ENCODE results near the gene DPH7. TPM values are rescaled to one million over a fixed set of nuclear protein-coding genes. Genes with fewer than 3 reads are reported as not detected.

The DPH7 gene
- total RNA-seq, 1 experiment from 2014 or later = 54.4 TPM

GRCh38 chr9:137558127-137558526 lies 20.6 kb downstream of the DPH7 start:
- POLR2A ChIA-PET = no interaction called here
- Histone ChIP-seq H3K4me3 (replicated peaks in 1 of 2; ENCODE audit: low read depth in 1 of 2, low read length in 2 of 2) (no peak overlapping the region), H3K27ac (ENCODE audit: low read depth, low read length) (no peak overlapping the region), H3K9me2 (ENCODE audit: insufficient read depth) (no peaks in the 10 kb centered on the region), H3K9me3 (ENCODE audit: control insufficient read depth in 1 of 2, insufficient read depth in 1 of 2, low read depth in 1 of 2, low read length in 2 of 2) (no peaks in the 10 kb centered on the region), H3K27me3 (ENCODE audit: insufficient read depth, low read length) (no peaks in the 10 kb centered on the region), H3K9ac (ENCODE audit: low read length) (no peak overlapping the region), H3K79me2 (ENCODE audit: insufficient read depth, low read length) (peaks cover 21% of the 10 kb centered on the region), H4K20me1 (ENCODE audit: insufficient read depth) (peaks cover 8% of the 10 kb centered on the region; the same call in 1 of the 2 replicates), H3K36me3 (ENCODE audit: control insufficient read depth in 1 of 2, insufficient read depth in 2 of 2, low read length in 2 of 2) (peaks cover 35 to 38% of the 10 kb centered on the region in 2 experiments; a peak in 3 of 4 replicates), H2AFZ (ENCODE audit: low read depth, low read length, poor library complexity, severe bottlenecking) (no peak overlapping the region), H3K4me2 (ENCODE audit: low read length) (no peak overlapping the region), H3K4me1 (ENCODE audit: control insufficient read depth in 1 of 2, insufficient read depth in 2 of 2, low read length in 2 of 2) (peaks cover 0 to 3% of the 10 kb centered on the region in 2 experiments; a peak in 1 of 4 replicates)
- DNase-seq (ENCODE audit: low read depth, low spot score) (no peak), ATAC-seq (no peak)
- intact Hi-C loops (cut with micrococcal nuclease) = no loop called here
- RAD21 ChIA-PET (ENCODE audit: low non-redundant PET in 1 of 2, low total read pairs in 2 of 2, uncharacterized antibody in 2 of 2, unreplicated experiment in 2 of 2) = no interaction called here
- CTCF ChIA-PET = no interaction called here
- BruUV-seq (replicated peaks) = no TSS peak
- no peak for TF ChIP-seq EZH2 (IDR thresholded peaks at IDR 0.05)

DNA sequence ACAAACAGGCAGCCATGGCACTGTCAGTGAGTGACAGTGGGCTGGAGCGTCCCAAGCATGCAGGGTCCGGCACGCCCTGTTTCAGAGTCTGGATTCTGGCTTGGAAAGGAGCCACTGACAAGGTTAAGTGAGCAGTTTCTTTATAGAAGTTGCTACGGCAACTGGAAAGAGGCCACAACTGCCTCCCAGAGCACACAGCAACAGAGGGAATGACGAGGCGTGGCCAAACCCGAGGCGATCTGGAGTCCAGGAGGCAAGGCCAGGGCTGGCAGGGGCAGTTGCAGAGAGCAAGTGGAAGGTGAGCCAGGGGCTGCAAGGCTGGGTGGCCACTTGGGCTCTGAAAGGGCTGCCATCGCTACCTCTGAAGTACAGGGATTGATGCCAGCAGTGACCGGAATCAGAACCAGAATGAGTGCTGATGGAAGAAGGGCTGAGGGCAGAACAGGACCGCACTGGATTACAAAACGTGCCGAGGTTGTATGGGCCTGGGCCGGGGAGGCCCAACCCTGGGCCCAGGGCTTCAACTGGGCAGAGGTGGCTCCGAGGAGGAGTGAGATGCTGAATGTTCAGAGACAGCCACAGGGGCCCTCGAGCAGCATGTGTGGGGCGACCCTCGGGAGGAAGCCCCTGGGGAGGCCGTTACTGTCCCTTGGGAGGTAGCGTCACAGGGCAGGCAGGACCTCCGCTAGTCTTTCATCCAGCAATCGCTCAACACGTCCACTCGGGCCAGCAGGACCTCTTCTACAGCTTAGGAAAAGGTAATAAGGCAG lies 22.5 kb downstream of the DPH7 start:
- Histone ChIP-seq H2AFZ (ENCODE audit: low read depth, low read length, poor library complexity, severe bottlenecking) (no peak overlapping the region), H3K27ac (ENCODE audit: low read depth, low read length) (no peak overlapping the region), H3K36me3 (ENCODE audit: control insufficient read depth in 1 of 2, insufficient read depth in 2 of 2, low read length in 2 of 2) (peaks cover 34 to 36% of the 10 kb centered on the region in 2 experiments; a peak in 3 of 4 replicates), H3K79me2 (ENCODE audit: insufficient read depth, low read length) (peaks cover 26% of the 10 kb centered on the region), H3K9me3 (ENCODE audit: control insufficient read depth in 1 of 2, insufficient read depth in 1 of 2, low read depth in 1 of 2, low read length in 2 of 2) (no peaks in the 10 kb centered on the region), H3K4me1 (ENCODE audit: control insufficient read depth in 1 of 2, insufficient read depth in 2 of 2, low read length in 2 of 2) (peaks cover 5 to 11% of the 10 kb centered on the region in 2 experiments), H3K4me3 (replicated peaks in 1 of 2; ENCODE audit: low read depth in 1 of 2, low read length in 2 of 2) (no peak overlapping the region), H4K20me1 (ENCODE audit: insufficient read depth) (peaks cover 8% of the 10 kb centered on the region; the same call in 1 of the 2 replicates), H3K4me2 (ENCODE audit: low read length) (no peak overlapping the region), H3K9me2 (ENCODE audit: insufficient read depth) (no peaks in the 10 kb centered on the region), H3K9ac (ENCODE audit: low read length) (no peak overlapping the region), H3K27me3 (ENCODE audit: insufficient read depth, low read length) (no peaks in the 10 kb centered on the region)
- RAD21 ChIA-PET (ENCODE audit: low non-redundant PET in 1 of 2, low total read pairs in 2 of 2, uncharacterized antibody in 2 of 2, unreplicated experiment in 2 of 2) = no interaction called here
- ATAC-seq = no peak
- POLR2A ChIA-PET = no interaction called here
- no peak for DNase-seq (ENCODE audit: low read depth, low spot score)
- TF ChIP-seq SP1 (IDR thresholded peaks at IDR 0.05; ENCODE audit: low read depth) (no peak), ELF1 (IDR thresholded peaks at IDR 0.05; ENCODE audit: borderline replicate concordance, low read depth) (no peak)
- BruUV-seq (replicated peaks) = no TSS peak
- CTCF ChIA-PET = no interaction called here
- intact Hi-C loops (cut with micrococcal nuclease) = no loop called here

Measured in HCT116 (cell line).